Measurements from ENCODE around the gene VWA1.
"Not testable (repeated sequence)": the region's sequence is repeated elsewhere in the genome, so short reads cannot be mapped to it uniquely, and the experiment has no call there.

VWA1 gene

GRCh38 chr1:1451696-1452364 lies 16.3 kb downstream of the VWA1 start:
- DNase-seq (ENCODE audit: low spot score) (no peak), ATAC-seq (ENCODE audit: low read depth) (no peak)
- no peak overlapping the region for H3K27ac ChIP-seq (ENCODE audit: poor library complexity, severe bottlenecking)
- H3K4me1 ChIP-seq (ENCODE audit: insufficient read depth, poor library complexity, severe bottlenecking) = no peaks in the 10 kb centered on the region
- no peaks in the 10 kb centered on the region for H3K27me3 ChIP-seq (ENCODE audit: insufficient read depth, poor library complexity, severe bottlenecking)
- H3K4me3 ChIP-seq (ENCODE audit: severe bottlenecking) = no peak overlapping the region
- H3K9me3 ChIP-seq (ENCODE audit: severe bottlenecking) = no peaks in the 10 kb centered on the region
- no peaks in the 10 kb centered on the region for H3K36me3 ChIP-seq (ENCODE audit: low read depth)
- no peak for TF ChIP-seq CTCF (IDR thresholded peaks at IDR 0.05; ENCODE audit: poor library complexity, severe bottlenecking)

- not testable (repeated sequence) for H3K4me3 ChIP-seq (ENCODE audit: severe bottlenecking); H3K27me3 ChIP-seq (ENCODE audit: insufficient read depth, poor library complexity, severe bottlenecking); DNase-seq (ENCODE audit: low spot score); H3K27ac ChIP-seq (ENCODE audit: poor library complexity, severe bottlenecking); H3K4me1 ChIP-seq (ENCODE audit: insufficient read depth, poor library complexity, severe bottlenecking); H3K36me3 ChIP-seq (ENCODE audit: low read depth); H3K9me3 ChIP-seq (ENCODE audit: severe bottlenecking)
- ATAC-seq (ENCODE audit: low read depth) = peak; percentile 29; the same call in 1 of the 3 replicates
Observed at GRCh38 chr1:1452365-1452739, 16.9 kb downstream of the VWA1 start.

GRCh38 chr1:1452882-1453281 lies 17.4 kb downstream of the VWA1 start:
- Histone ChIP-seq H3K4me3 (ENCODE audit: severe bottlenecking) (no peak overlapping the region), H3K27ac (ENCODE audit: poor library complexity, severe bottlenecking) (no peak overlapping the region), H3K27me3 (ENCODE audit: insufficient read depth, poor library complexity, severe bottlenecking) (no peaks in the 10 kb centered on the region), H3K36me3 (ENCODE audit: low read depth) (no peaks in the 10 kb centered on the region), H3K4me1 (ENCODE audit: insufficient read depth, poor library complexity, severe bottlenecking) (no peaks in the 10 kb centered on the region), H3K9me3 (ENCODE audit: severe bottlenecking) (no peaks in the 10 kb centered on the region)
- TF ChIP-seq CTCF (IDR thresholded peaks at IDR 0.05; ENCODE audit: poor library complexity, severe bottlenecking) = no peak
- DNase-seq (ENCODE audit: low spot score) = no peak
- ATAC-seq (ENCODE audit: low read depth) = no peak

- H3K27me3 ChIP-seq (ENCODE audit: insufficient read depth, poor library complexity, severe bottlenecking); H3K9me3 ChIP-seq (ENCODE audit: severe bottlenecking); H3K4me3 ChIP-seq (ENCODE audit: severe bottlenecking); H3K36me3 ChIP-seq (ENCODE audit: low read depth); DNase-seq (ENCODE audit: low spot score); ATAC-seq (ENCODE audit: low read depth); H3K27ac ChIP-seq (ENCODE audit: poor library complexity, severe bottlenecking); H3K4me1 ChIP-seq (ENCODE audit: insufficient read depth, poor library complexity, severe bottlenecking): not testable (repeated sequence)
Observed at GRCh38 chr1:1454286-1455056, 19.0 kb downstream of the VWA1 start.

- H3K9me3 ChIP-seq (ENCODE audit: severe bottlenecking) = no peaks in the 10 kb centered on the region
- H3K27ac ChIP-seq (ENCODE audit: poor library complexity, severe bottlenecking) = no peak overlapping the region
- H3K36me3 ChIP-seq (ENCODE audit: low read depth) = no peaks in the 10 kb centered on the region
- H3K27me3 ChIP-seq (ENCODE audit: insufficient read depth, poor library complexity, severe bottlenecking) = no peaks in the 10 kb centered on the region
- no peak overlapping the region for H3K4me3 ChIP-seq (ENCODE audit: severe bottlenecking)
- no peak for DNase-seq (ENCODE audit: low spot score)
- no peak for TF ChIP-seq CTCF (IDR thresholded peaks at IDR 0.05; ENCODE audit: poor library complexity, severe bottlenecking)
- no peaks in the 10 kb centered on the region for H3K4me1 ChIP-seq (ENCODE audit: insufficient read depth, poor library complexity, severe bottlenecking)
- ATAC-seq (ENCODE audit: low read depth) = no peak
Observed at GRCh38 chr1:1455366-1455884, 19.9 kb downstream of the VWA1 start.

- not testable (repeated sequence) for H3K4me3 ChIP-seq (ENCODE audit: severe bottlenecking); H3K4me1 ChIP-seq (ENCODE audit: insufficient read depth, poor library complexity, severe bottlenecking); H3K9me3 ChIP-seq (ENCODE audit: severe bottlenecking); H3K27me3 ChIP-seq (ENCODE audit: insufficient read depth, poor library complexity, severe bottlenecking); DNase-seq (ENCODE audit: low spot score); H3K27ac ChIP-seq (ENCODE audit: poor library complexity, severe bottlenecking); ATAC-seq (ENCODE audit: low read depth); H3K36me3 ChIP-seq (ENCODE audit: low read depth)
Observed at GRCh38 chr1:1455934-1456333, 20.4 kb downstream of the VWA1 start.

- not testable (repeated sequence) for ATAC-seq (ENCODE audit: low read depth); H3K27ac ChIP-seq (ENCODE audit: poor library complexity, severe bottlenecking); H3K4me1 ChIP-seq (ENCODE audit: insufficient read depth, poor library complexity, severe bottlenecking); H3K9me3 ChIP-seq (ENCODE audit: severe bottlenecking); H3K36me3 ChIP-seq (ENCODE audit: low read depth); H3K4me3 ChIP-seq (ENCODE audit: severe bottlenecking); H3K27me3 ChIP-seq (ENCODE audit: insufficient read depth, poor library complexity, severe bottlenecking); DNase-seq (ENCODE audit: low spot score)
Observed at GRCh38 chr1:1456683-1457255, 21.3 kb downstream of the VWA1 start.

- ATAC-seq (ENCODE audit: low read depth); DNase-seq (ENCODE audit: low spot score); H3K27ac ChIP-seq (ENCODE audit: poor library complexity, severe bottlenecking); H3K9me3 ChIP-seq (ENCODE audit: severe bottlenecking); H3K4me3 ChIP-seq (ENCODE audit: severe bottlenecking); H3K27me3 ChIP-seq (ENCODE audit: insufficient read depth, poor library complexity, severe bottlenecking); H3K4me1 ChIP-seq (ENCODE audit: insufficient read depth, poor library complexity, severe bottlenecking); H3K36me3 ChIP-seq (ENCODE audit: low read depth): not testable (repeated sequence)
Observed at GRCh38 chr1:1459156-1459555, 23.7 kb downstream of the VWA1 start.

All from RWPE2 (cell line).